ENCODE results near the gene GAP43.

GAP43 gene

DNA sequence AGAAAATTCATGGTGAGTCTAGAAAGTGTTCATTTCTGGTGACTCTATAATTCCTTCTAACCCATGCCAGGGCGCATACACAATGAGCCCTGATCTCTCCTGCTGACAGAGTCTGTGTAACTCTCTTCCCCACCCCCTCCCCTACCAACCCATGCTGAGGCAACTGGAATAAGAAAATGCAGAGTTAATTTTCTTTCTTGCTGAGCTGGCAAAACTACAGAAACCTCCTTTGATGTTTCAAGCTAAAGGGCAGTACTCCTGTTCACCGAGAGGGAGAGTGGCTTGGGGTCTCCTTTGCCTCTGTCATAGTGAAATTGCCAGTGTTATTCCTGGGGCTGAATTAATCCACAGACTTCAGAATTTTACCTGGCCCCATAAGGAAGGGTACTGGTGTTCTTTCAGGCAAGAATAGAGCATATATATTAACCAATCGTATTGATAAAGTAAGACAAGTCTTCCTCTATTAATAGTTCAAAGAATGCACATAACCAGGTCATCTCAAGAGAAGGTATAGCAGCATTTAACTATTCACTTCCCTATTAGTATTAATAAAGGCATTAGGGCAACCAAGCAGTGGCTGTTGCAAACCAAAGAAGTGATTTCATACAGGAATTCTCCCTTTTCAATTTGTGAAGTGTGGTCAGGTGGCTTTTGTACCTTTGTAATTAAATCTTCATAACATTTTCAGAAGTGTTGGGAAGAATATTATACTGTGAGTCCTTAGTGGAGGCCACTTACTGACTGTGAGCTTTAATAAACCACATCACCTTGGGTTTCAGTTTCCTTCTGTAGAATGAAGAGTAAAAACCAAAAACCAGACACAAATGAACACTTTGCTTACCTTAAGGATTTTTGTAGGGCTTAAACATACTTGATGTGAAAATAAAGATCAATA, 4.1 kb downstream of the GAP43 start:
- DNase-seq (ENCODE audit: low spot score), result no peak

DNA sequence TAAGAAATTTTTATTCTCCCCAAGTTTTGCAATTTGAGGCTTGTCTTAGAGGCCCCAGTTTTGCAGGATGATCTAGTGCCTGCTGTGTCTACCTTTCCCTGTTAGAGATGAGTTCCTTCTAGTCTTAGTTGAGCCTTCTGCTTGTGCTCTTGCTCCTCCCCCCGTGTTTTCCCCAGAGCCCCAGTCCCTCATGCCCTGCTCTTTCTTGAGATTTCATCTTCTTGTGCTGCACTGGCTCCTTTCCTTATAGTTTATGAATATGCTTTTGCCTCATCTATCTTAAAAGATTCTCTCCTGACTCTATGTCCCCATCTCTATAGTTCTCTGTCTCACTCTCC, 4.7 kb downstream of the GAP43 start:
- DNase-seq (ENCODE audit: low spot score), result no peak

GRCh38 chr3:115630850-115631249, 7.5 kb downstream of the GAP43 start:
- no peak for DNase-seq (ENCODE audit: low spot score)

GRCh38 chr3:115632026-115632425, 8.7 kb downstream of the GAP43 start:
- no peak for DNase-seq (ENCODE audit: low spot score)

GRCh38 chr3:115633467-115633866, 10.2 kb downstream of the GAP43 start:
- DNase-seq (ENCODE audit: low spot score), result no peak

GRCh38 chr3:115634052-115634451, 10.7 kb downstream of the GAP43 start:
- DNase-seq (ENCODE audit: low spot score), result no peak

- no peak for DNase-seq (ENCODE audit: low spot score)
Observed at GRCh38 chr3:115635406-115635805, 12.1 kb downstream of the GAP43 start.

DNA sequence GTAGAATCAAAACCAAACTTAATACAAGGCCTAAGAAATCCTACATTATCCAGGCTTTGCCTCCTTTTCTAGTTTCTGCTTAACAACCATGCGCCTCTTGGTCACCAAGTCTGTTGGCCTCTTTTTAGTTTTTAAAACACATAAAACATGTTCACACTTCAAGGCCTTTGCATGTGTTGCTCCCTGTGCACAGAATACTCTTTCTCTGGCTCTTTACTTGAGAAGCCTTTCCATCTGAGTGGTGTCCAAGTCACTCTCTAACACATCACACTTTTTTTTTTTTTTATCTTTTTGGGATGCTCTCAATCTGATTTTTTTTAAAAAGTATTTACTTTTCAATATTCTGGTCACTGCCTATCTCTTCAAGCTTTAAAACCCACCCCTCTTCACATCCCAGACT, 14.9 kb downstream of the GAP43 start:
- no peak for DNase-seq (ENCODE audit: low spot score)

GRCh38 chr3:115638991-115639390, 15.7 kb downstream of the GAP43 start:
- no peak for DNase-seq (ENCODE audit: low spot score)

- DNase-seq (ENCODE audit: low spot score), result no peak
Observed at GRCh38 chr3:115644391-115644790, 21.1 kb downstream of the GAP43 start.

GRCh38 chr3:115646027-115646690, 22.8 kb downstream of the GAP43 start:
- DNase-seq (ENCODE audit: low spot score), result no peak

GRCh38 chr3:115648559-115648958, 25.2 kb downstream of the GAP43 start:
- DNase-seq (ENCODE audit: low spot score), result no peak

DNA sequence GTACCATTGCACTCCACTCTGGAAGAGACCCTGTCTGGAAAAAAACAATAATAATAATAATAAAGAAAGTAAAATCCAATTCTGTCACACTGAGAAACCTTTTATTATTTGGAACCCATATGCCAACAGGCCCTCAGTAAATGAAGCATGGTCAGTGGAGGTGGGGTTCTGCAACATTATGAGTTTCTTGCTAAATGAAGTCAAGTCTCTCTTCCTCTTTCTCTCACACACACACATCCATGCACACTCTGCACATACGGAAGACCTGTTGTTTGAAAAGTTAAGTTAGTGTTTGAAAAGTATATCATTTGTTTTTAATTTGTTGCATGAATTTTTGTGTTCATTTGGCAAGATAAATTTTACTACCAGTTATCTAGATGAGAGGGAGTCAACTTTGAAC, 27.8 kb downstream of the GAP43 start:
- no peak for DNase-seq (ENCODE audit: low spot score)

- DNase-seq (ENCODE audit: low spot score), result no peak
Observed at GRCh38 chr3:115651599-115651998, 28.3 kb downstream of the GAP43 start.

GRCh38 chr3:115652738-115653137, 29.4 kb downstream of the GAP43 start:
- no peak for DNase-seq (ENCODE audit: low spot score)

DNA sequence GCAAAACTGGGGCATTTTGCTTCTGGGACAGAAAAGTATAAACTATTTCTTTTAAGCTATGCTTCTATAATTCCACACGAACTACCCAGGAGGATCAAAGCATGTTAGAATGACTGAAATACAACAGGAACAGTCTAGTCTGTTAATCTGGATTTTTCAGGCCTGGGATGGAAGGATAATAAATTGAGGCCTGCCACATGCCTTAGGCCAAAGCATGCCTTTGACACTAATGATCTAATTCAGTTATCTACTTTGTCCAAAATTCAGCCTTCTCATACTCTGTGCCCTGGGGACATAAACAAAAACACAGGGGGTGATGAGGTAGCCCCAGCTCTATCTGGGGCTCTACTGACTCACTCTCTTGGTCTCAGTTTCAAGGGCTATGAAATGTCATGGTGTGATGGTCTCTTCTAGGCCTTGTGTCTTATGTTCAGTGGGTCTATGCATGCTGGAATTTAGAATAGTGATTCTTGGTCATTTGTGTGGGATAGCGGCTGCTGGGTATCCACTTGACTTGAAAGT, 32.5 kb downstream of the GAP43 start:
- DNase-seq (ENCODE audit: low spot score), result no peak

DNA sequence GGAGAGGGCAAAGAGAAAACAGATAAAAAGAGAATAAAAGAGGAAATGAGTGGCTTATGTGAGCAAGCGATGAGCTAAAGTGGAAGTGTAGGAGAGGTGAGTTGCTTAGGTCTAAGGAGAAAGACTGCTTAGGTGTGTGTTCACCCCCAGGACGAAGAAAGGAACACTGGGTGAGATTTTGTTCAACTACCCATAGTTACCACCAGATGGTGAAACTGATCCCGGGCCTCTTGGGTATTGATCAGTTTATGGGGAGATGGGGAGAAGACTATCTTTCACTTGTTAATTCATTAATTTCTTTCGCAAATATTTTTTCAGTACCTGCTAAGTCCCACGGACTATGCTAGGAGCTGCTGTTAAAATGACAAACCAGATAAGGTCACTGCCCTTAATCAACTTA, 33.9 kb downstream of the GAP43 start:
- no peak for DNase-seq (ENCODE audit: low spot score)

DNA sequence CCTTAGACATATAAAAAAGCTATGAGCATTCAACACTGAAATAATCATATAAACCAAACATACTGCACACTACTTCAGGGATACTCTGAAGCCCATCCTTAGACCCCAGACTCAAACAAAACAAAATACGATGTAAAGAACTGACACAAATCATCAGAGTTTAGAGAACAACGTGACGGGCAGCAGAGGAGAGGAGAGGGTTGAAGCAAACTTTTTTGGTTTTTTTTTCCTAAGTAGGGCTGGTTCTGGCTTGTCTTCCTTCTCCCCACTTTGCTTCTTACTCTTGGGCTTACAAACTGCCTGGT, 34.7 kb downstream of the GAP43 start:
- no peak for DNase-seq (ENCODE audit: low spot score)

- peak; percentile 70 for DNase-seq (ENCODE audit: low spot score)
Observed at GRCh38 chr3:115658337-115659181, 35.2 kb downstream of the GAP43 start.

DNA sequence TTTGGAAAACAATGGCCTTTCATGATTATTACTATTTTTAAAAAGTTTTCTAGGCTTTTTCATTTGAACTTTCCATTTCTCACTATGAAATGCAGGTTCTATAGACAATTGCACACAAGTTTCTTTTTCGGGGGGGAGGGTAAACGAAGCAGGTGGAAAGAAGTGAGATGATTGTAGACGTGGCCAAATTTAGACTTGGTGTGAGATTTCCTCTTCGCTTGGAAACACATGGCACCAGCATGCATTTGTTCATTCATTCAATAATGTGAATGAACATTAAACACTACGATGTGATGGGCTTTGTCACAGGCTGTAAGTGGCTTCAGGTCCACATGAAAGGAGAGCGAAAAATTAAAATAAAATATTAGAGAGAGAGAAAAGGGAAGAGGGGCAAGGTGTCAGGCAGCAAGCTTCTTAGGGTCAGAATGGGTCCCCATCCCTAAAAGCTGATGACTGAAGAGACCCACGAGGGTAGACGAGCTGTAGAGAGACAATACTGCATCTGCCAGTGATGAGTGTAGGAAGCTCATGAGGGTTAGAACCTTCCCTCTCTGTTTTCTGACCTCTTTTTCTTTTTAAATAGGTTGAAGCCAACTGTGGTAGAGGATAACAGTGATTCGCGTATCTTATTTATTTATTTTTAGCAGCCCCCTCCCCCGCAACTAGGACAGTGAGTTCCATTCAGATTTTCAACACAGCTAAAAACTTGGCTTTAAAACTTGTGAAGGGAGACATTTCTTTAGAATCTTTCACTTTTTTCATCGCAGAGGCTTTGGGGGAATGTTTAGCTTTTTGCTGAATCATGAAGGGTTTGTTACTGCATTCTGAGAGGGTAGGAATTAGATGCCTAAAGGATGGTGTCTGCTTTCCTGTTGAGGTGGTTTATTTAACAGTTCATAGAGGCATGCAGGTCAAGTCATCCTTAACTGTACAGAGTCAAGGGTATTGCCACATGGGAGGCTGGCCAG, 36.2 kb downstream of the GAP43 start:
- DNase-seq (ENCODE audit: low spot score), result no peak

DNA sequence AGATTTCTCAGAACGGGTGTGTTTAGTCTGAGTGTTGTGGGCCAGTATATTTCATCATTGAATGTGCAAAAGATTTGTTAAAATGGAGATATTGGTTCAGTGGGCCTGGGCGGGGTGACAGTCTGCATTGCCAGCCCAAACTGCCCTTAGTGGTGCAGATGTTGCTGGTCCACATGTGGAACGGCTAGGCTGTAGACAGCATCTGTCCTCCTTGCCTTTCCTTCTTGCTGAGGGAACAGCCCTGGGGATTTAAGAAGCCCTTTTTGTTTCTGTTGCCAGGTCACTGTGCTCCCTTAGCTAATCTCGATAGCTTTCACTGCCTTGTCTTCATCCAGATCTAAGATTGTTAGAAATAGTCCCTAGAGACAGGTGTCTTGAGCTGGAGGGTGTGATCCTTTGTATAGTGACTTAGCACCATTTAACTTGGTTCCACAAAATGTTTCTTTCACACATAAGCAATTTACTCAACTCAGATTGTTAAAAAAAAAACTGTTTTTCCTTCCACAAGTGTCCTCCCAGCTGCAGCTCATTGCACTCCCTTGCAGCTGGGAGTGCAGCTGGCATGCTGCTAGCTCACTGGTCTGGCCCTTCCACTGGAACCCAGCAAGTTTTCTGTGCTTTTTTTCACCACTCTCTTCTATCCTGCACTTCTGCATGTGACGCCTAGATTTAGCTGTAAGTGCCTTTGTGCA, 37.5 kb downstream of the GAP43 start:
- no peak for DNase-seq (ENCODE audit: low spot score)
